ENCODE measurements around the gene EBNA1BP2. TPM values are rescaled to one million over a fixed set of nuclear protein-coding genes. Genes with fewer than 3 reads are reported as not detected.
"Not testable (repeated sequence)": the region's sequence is repeated elsewhere in the genome, so short reads cannot be mapped to it uniquely, and the experiment has no call there.

EBNA1BP2 gene
- total RNA-seq, 3 donors from 2014 or later: 260 to 288 (median 265) TPM

DNA sequence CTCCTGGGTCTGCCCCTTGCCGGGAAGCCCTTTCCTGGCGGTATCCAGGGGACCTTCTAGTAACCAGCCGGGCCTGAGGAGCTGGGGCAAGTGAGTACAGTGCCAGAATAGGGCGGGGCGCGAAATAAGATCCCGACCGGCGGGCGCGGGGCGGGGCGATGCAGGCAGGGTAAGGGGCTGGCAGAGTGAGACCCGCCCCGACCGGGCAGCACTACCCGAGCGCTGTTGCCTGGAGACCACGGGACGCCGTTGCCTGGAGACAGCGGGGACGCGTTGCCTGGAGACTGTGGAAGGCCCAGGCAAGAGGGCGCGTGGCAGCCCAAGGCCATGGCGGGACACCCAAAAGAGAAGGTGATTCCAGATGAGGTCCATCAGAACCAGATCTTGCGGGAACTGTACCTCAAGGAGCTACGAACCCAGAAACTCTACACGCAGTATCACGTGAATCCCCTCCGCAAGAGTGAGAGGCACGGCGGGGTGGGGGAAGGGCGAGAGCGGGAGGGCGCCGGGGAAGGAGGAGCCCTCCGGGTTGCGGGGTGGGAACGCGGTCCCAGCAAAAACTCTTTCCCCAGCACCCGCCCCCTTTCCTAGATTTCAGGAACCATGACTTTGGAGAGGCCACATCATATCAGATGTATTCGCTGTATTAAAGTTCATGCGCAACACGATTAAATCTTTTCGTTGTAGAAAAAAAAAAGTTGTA lies 24.3 kb downstream of the EBNA1BP2 start:
- H3K9me3 Mint-ChIP-seq: no peaks in the 10 kb centered on the region
- no peak for DNase-seq
- peaks cover 74% of the 10 kb centered on the region for H3K27me3 Mint-ChIP-seq (ENCODE audit: low read depth)
- H3K4me1 Mint-ChIP-seq (ENCODE audit: low read depth): peaks cover 6% of the 10 kb centered on the region
- ATAC-seq: peak; percentile 58 to 86
- H3K4me3 Mint-ChIP-seq: no peak overlapping the region
- no peaks in the 10 kb centered on the region for H3K36me3 Mint-ChIP-seq (ENCODE audit: insufficient read depth)

DNA sequence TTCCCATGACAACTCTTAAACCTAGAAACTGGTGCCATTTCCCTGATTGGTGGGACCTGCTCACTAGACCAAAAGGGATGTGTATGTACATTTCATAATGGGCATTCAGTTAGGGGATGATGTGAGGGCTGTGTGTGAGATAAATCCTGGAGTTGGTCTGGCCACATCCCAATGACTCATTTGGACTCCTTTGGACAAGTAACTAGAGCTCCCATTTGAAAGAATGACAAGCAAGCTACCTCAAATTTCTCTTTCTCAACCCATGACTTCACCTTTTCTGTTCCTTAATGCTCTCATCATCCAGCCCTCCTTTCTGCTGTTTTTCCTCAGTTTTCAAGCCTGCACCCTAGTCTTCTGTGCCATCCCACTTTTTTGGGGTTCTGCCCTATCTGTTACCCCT lies 27.9 kb downstream of the EBNA1BP2 start:
- ATAC-seq: no peak
- H3K9me3 Mint-ChIP-seq: peaks cover 5% of the 10 kb centered on the region
- peaks cover 62% of the 10 kb centered on the region for H3K27me3 Mint-ChIP-seq (ENCODE audit: low read depth)

DNA sequence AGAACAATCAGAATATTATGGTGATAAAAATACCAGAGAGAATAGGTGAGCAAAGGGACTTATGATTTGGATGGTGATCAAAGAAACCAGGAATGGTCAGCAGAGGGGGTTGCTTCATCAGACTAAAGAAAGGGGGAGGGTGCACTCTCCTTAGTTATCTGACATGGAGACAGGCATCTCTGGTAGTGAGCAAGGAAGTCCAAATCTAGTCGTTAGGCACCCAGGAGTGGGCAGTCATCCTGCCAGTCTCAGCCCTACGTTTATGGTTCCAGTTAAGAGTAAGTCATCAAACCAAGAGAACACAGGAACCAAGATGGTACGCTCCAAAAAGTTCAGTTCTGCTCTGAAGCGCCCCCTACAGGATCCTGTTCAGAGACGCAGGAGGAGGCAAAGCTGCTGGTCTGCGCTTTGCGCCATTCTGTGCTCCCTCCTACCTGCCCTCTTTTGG lies 28.6 kb downstream of the EBNA1BP2 start:
- no peaks in the 10 kb centered on the region for H3K36me3 Mint-ChIP-seq (ENCODE audit: insufficient read depth)
- peaks cover 4% of the 10 kb centered on the region for H3K4me1 Mint-ChIP-seq (ENCODE audit: low read depth)
- DNase-seq (no peak), ATAC-seq (no peak)
- peaks cover 5% of the 10 kb centered on the region for H3K9me3 Mint-ChIP-seq
- H3K27me3 Mint-ChIP-seq (ENCODE audit: low read depth): peaks cover 55% of the 10 kb centered on the region
- H3K4me3 Mint-ChIP-seq: no peak overlapping the region

More for the DNA sequence above, 27.9 kb downstream of the EBNA1BP2 start:
- Mint-ChIP-seq H3K36me3 (ENCODE audit: insufficient read depth) (no peaks in the 10 kb centered on the region), H3K4me3 (no peak overlapping the region), H3K4me1 (ENCODE audit: low read depth) (peaks cover 6% of the 10 kb centered on the region)
- no peak for DNase-seq

DNA sequence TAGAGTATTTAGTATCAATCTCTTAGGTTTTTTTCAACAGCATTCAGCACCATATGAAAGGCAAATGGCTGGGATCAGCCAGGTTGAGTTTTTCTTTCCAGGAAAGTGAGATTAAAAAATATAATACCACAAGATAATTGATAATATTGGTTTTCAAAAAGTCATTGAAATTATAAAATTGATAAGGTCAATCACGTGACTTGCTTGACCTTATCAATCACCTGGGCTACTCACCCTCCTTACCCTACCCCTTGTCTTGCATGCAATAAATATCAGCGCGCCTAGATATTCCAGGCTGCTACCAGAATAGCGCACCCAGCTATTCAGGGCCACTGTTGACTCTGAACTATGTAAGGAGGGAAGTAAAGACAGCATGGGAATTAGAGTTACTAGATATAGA lies 31.5 kb downstream of the EBNA1BP2 start:
- peaks cover 37% of the 10 kb centered on the region for H3K27me3 Mint-ChIP-seq (ENCODE audit: low read depth)
- H3K36me3 Mint-ChIP-seq (ENCODE audit: insufficient read depth): no peaks in the 10 kb centered on the region
- H3K4me3 Mint-ChIP-seq: no peak overlapping the region
- ATAC-seq: no peak
- DNase-seq: no peak
- no peaks in the 10 kb centered on the region for H3K4me1 Mint-ChIP-seq (ENCODE audit: low read depth)
- peaks cover 5% of the 10 kb centered on the region for H3K9me3 Mint-ChIP-seq

DNA sequence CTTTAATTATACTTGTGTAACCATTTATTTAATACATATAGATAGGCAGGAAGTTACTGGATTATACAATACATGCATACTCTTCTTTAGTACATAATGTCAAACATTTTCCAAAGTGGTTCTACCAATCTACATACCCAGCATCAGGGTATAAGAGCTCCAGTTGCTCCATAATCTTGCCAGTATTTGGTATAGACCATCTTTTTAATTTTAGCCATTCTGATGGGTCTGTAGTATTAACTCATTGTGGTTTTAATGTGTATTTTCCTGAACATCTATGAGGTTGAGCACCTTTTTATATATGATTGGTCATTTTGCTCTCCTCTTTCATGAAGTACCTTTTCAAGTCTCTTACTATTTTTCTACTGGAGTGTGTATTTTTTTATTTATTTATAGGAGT lies 32.1 kb downstream of the EBNA1BP2 start:
- H3K36me3 Mint-ChIP-seq (ENCODE audit: insufficient read depth): no peaks in the 10 kb centered on the region
- peaks cover 31% of the 10 kb centered on the region for H3K27me3 Mint-ChIP-seq (ENCODE audit: low read depth)
- H3K4me1 Mint-ChIP-seq (ENCODE audit: low read depth): no peaks in the 10 kb centered on the region
- H3K4me3 Mint-ChIP-seq: no peak overlapping the region
- peaks cover 5% of the 10 kb centered on the region for H3K9me3 Mint-ChIP-seq
- no peak for ATAC-seq
- DNase-seq: no peak

DNA sequence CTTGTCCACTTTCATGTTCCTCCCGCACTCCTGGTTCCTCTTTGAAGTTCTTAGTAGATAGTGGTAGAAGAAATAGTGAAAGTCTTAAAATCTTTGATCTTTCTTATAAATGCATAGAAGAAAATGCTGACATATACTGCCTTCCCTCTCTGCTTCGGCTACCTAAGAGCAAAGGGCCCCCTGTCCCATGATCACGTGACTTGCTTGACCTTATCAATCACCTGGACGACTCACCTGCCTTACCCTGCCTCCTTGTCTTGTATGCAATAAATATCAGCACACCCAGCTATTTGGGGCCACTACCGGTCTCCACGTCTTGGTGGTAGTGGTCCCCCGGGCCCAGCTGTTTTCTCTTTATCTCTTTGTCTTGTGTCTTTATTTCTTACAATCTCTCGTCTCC lies 32.8 kb downstream of the EBNA1BP2 start:
- H3K4me1 Mint-ChIP-seq (ENCODE audit: low read depth); H3K4me3 Mint-ChIP-seq; DNase-seq; ATAC-seq; H3K9me3 Mint-ChIP-seq; H3K36me3 Mint-ChIP-seq (ENCODE audit: insufficient read depth): not testable (repeated sequence)
- peaks cover 26% of the 10 kb centered on the region for H3K27me3 Mint-ChIP-seq (ENCODE audit: low read depth)

DNA sequence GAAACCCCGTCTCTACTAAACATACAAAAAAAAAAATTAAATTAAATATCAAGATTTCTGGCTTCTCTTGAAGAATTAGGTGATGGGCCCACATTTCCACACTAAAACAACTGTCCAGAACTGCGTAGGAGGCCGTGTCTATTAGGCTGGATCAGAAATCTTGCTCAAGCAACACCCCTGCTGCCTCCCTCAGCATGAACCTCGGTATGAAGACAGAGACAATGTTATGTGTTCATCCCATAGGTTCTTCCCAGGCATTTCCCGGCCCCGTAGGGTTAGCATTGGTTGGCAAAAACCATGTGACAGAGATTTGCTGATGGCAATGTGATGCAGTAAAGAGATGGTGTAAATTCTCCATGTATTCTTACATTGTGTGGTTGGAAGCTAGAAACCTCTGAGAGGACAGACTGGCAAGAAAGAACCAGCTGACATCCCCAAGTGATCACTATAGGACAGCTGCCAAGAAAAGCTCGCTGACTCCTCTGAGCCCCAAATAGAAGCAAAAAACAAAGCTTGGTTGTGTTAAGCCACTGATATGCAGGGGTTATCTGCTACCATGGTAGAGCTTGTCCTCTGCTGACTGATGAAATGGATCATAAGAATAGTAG lies 34.5 kb downstream of the EBNA1BP2 start:
- ATAC-seq: no peak
- DNase-seq: no peak
- H3K36me3 Mint-ChIP-seq (ENCODE audit: insufficient read depth): no peaks in the 10 kb centered on the region
- H3K9me3 Mint-ChIP-seq: peaks cover 5% of the 10 kb centered on the region
- H3K4me1 Mint-ChIP-seq (ENCODE audit: low read depth): no peaks in the 10 kb centered on the region
- no peak overlapping the region for H3K4me3 Mint-ChIP-seq
- peaks cover 13% of the 10 kb centered on the region for H3K27me3 Mint-ChIP-seq (ENCODE audit: low read depth)

DNA sequence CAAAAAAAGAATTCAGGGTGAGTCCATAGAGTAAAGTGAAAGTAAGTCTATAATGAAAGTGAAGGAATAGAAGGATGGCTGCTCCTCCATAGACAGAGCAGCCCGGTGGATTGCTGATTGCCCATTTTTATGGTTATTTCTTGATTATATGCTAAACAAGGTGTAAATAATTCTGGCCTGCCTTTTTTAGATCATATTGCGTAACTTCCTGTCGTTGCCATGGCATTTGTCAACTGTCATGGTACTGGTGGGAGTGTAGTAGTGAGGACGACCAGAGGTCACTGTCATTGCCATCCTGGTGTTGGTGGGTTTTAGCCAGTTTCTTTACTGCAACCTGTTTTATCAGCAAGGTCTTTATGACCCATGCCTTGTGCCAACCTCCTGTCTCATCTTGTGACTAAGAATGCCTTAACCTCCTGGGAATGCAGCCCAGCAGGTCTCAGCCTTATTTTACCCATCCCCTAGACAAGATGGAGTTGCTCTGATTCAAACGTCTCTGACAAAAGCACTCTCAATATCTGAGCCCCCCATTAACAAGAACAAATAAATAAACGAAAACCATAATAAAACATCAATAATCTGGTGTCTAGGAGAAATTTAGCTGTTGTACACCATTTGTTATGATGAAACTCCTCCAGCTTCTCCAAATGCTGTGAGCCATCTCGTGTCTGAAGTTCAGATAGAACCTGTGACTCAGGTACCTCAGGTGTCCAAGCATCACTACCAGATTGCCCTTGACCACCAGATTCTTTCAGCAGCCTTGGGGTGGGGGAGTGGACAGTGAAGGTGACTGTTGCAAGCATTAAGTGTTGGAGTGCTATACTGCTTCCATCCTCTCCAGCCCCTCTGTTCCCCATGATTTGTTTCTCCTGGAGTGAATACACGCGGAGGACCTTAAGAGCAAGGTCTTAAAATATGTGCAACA lies 36.0 kb downstream of the EBNA1BP2 start:
- peaks cover 5% of the 10 kb centered on the region for H3K9me3 Mint-ChIP-seq
- H3K36me3 Mint-ChIP-seq (ENCODE audit: insufficient read depth): no peaks in the 10 kb centered on the region
- no peak for DNase-seq
- no peaks in the 10 kb centered on the region for H3K4me1 Mint-ChIP-seq (ENCODE audit: low read depth)
- no peak for ATAC-seq
- H3K4me3 Mint-ChIP-seq: no peak overlapping the region
- H3K27me3 Mint-ChIP-seq (ENCODE audit: low read depth): peaks cover 13% of the 10 kb centered on the region

DNA sequence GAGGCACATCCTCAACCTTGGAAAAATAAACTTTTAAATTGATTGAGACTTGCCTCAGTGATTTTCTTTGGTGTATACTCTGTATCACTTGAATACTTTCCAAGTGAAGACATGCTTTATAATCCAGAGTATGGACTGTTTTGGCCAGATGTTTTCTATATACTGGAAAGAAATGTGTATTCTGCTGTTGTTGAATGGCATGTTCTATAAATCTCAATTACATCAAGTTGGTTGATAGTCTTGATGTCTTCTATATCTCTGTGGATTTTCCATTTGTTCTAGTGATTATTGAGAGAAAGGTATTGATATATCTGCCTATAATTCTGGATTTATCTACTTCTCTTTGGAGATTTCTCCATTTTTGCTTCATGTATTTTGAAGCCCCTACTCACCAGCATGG lies 37.5 kb downstream of the EBNA1BP2 start:
- Mint-ChIP-seq H3K27me3 (ENCODE audit: low read depth) (peaks cover 16% of the 10 kb centered on the region), H3K9me3 (no peaks in the 10 kb centered on the region), H3K4me3 (no peak overlapping the region), H3K4me1 (ENCODE audit: low read depth) (no peaks in the 10 kb centered on the region), H3K36me3 (ENCODE audit: insufficient read depth) (no peaks in the 10 kb centered on the region)
- ATAC-seq (no peak), DNase-seq (no peak)

DNA sequence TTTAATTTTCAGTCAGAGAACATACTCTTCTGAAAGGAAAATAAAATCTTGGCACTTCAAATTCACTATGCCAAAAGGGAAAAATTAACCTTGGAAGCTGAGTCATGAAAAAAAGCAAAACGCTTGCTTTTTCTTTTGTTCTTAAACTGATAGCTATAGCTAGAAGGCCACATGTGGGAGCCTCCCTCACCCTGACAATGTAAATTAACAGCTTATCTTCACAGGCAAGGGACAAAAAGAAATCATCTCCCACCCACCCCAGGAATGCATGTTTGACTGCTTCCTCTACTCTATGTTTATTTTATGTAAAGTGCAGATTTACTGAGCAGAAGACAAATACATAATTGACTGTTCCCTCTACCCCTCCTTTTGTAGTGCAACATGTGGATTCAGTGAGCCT lies 38.0 kb downstream of the EBNA1BP2 start:
- H3K27me3 Mint-ChIP-seq (ENCODE audit: low read depth): peaks cover 16% of the 10 kb centered on the region
- H3K9me3 Mint-ChIP-seq: no peaks in the 10 kb centered on the region
- H3K4me3 Mint-ChIP-seq: no peak overlapping the region
- H3K4me1 Mint-ChIP-seq (ENCODE audit: low read depth): no peaks in the 10 kb centered on the region
- no peaks in the 10 kb centered on the region for H3K36me3 Mint-ChIP-seq (ENCODE audit: insufficient read depth)
- DNase-seq (no peak), ATAC-seq (no peak)

DNA sequence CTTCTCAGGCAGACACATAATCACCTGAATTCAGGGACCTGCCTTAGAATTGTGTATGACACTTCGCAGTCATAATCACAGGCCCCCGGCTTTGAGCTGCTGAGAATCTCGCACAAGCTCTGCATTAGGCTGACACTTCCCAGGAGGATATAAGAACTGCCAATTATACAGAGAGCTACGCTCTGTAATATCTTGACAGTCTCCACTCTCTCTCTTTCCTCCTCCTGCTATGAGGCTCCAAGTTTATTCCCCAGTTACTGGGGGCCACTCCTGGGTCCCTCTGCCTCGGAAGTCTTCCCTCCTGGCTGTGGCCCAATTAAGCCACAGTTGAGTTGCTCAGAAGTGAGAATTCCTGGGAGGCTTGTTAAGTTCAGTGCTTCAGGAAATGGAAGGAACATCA lies 42.7 kb downstream of the EBNA1BP2 start:
- DNase-seq (no peak), ATAC-seq (no peak)
- peaks cover 23% of the 10 kb centered on the region for H3K27me3 Mint-ChIP-seq (ENCODE audit: low read depth)
- no peaks in the 10 kb centered on the region for H3K9me3 Mint-ChIP-seq
- H3K4me3 Mint-ChIP-seq: no peak overlapping the region
- H3K36me3 Mint-ChIP-seq (ENCODE audit: insufficient read depth): no peaks in the 10 kb centered on the region
- H3K4me1 Mint-ChIP-seq (ENCODE audit: low read depth): no peaks in the 10 kb centered on the region

DNA sequence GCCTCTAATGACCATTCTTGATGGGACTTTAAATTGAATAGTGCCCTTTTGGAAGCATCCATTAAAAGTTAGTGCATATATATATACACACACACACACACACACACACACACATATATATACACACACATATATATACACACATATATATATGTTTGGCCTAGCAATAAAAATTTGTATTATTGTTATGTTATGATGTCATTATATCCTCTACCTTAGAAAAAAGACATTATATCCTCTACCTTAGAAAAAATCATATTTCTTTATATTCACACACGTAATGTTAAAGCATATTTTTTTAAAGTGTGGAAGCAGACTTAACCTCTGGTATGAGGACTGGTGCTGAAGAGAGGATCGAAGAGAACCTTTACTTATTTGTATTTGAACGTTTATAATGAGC lies 43.3 kb downstream of the EBNA1BP2 start:
- Mint-ChIP-seq H3K4me3 (no peak overlapping the region), H3K36me3 (ENCODE audit: insufficient read depth) (no peaks in the 10 kb centered on the region), H3K4me1 (ENCODE audit: low read depth) (no peaks in the 10 kb centered on the region), H3K27me3 (ENCODE audit: low read depth) (peaks cover 25% of the 10 kb centered on the region), H3K9me3 (no peaks in the 10 kb centered on the region)
- DNase-seq (no peak), ATAC-seq (no peak)

DNA sequence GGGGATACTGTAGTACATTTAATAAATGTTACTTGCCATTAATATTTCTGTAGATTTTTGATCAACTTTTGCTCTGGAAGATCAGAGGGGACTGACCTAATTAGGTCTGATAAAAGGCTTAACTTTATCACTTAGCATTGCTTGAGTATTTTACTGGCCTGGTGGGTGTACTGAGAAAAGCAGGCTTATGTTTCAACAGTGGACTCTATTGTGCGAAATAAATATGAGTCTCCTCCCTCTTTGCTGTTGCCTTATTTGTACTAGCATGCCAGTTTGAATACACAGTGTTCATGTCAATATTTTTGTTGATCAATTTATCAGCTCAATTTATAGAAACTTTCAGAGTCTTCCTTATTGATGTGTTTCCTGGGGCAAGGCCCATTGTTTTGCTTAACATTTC lies 49.1 kb downstream of the EBNA1BP2 start:
- H3K4me3 Mint-ChIP-seq: no peak overlapping the region
- no peak for DNase-seq
- H3K4me1 Mint-ChIP-seq (ENCODE audit: low read depth): no peaks in the 10 kb centered on the region
- H3K9me3 Mint-ChIP-seq: no peaks in the 10 kb centered on the region
- no peak for ATAC-seq
- H3K27me3 Mint-ChIP-seq (ENCODE audit: low read depth): peaks cover 33% of the 10 kb centered on the region
- H3K36me3 Mint-ChIP-seq (ENCODE audit: insufficient read depth): peaks cover 1% of the 10 kb centered on the region

DNA sequence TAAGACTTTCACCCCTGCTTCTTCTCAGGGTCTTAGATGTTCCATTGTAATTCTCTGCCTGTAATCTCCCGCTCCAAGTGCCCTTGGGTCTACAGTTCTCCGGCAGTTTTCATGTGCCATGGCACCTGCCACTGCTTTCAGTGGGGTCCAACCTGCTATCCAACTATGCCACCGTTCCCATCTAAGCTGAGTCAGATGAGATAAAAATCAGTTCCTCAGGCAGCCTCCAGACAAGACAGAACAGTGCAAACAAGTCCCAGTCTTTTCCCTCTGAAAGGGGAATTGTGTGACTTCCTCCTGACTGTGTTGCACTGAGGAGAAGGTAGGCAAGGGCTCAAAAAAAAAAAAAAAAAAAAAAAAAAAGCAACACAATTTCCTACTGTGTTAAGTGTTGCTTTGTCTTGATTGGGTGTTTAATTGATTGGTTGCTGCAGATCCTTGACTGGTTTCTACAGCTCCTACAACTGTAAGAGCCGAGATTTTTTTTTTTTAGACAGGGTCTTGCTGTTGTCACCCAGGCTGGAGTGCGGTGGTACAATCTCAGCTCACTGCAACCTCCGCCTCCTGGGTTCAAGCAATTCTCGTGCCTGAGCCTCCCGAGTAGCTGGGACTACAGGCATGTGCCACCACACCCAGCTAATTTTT lies 50.7 kb downstream of the EBNA1BP2 start:
- peaks cover 1% of the 10 kb centered on the region for H3K36me3 Mint-ChIP-seq (ENCODE audit: insufficient read depth)
- no peaks in the 10 kb centered on the region for H3K4me1 Mint-ChIP-seq (ENCODE audit: low read depth)
- H3K27me3 Mint-ChIP-seq (ENCODE audit: low read depth): peaks cover 24% of the 10 kb centered on the region
- DNase-seq (no peak), ATAC-seq (no peak)
- H3K4me3 Mint-ChIP-seq: no peak overlapping the region
- no peaks in the 10 kb centered on the region for H3K9me3 Mint-ChIP-seq

All from activated T-cell treated with anti-CD3 and anti-CD28 coated beads, Interleukin-2, amount 50 U/mL, for 4 hours (primary cell).